Ovary (tissue), 9 donors: ENCODE data around the gene KNOP1. TPM values are rescaled to one million over a fixed set of nuclear protein-coding genes. Genes with fewer than 3 reads are reported as not detected.

Experiments used
- DNase-seq, 5 donors: peaks; one replicate each; pipeline ENCODE4 v3.0.0-alpha.2; 2019 to 2020
- H3K27ac ChIP-seq, 2 donors: fragments of 200-600 bp; one replicate each; pipeline versions ENCODE4 v1.5.1 to v1.8.0; 2019 to 2022
- H3K27me3 ChIP-seq: fragments of 200-600 bp; one replicate; pipeline ENCODE4 v1.8.0; 2022
- H3K36me3 ChIP-seq: fragments of 200-600 bp; sonication (generic); one replicate; pipeline ENCODE4 v1.5.1; 2019
- H3K4me1 ChIP-seq: one replicate; pipeline ENCODE4 v1.8.1; 2013; ENCODE audit warnings: mild to moderate bottlenecking, moderate library complexity; ENCODE audit not compliant: insufficient read depth
- H3K4me3 ChIP-seq: fragments of 200-600 bp; sonication (generic); one replicate; pipeline ENCODE4 v1.5.1; 2017
- H3K9me3 ChIP-seq, 2 donors: fragments of 200-600 bp in 1 of 2; sonication (generic) in 1 of 2; one replicate each; pipeline versions ENCODE4 v1.5.1 to v1.8.1; 2013 to 2019; ENCODE audit warnings: mild to moderate bottlenecking in 1 of 2, moderate library complexity in 1 of 2
- CTCF ChIP-seq, 3 donors: fragments of 450-650 bp in 2 of 3; fragments of 200-600 bp in 1 of 3; IDR thresholded peaks; one replicate each; pipeline versions ENCODE4 v1.5.1 to v1.8.0; 2016 to 2022; ENCODE audit warnings: antibody characterized with exemption in 3 of 3, mild to moderate bottlenecking in 1 of 3
- EP300 ChIP-seq: sonication (generic); formaldehyde crosslinking; IDR thresholded peaks from one replicate; pipeline ENCODE4 v1.6.1; 2017; ENCODE audit warnings: antibody characterized with exemption
- POLR2A ChIP-seq: fragments of 450-650 bp; IDR thresholded peaks from one replicate; pipeline ENCODE4 v1.6.1; 2017; ENCODE audit warnings: antibody characterized with exemption, mild to moderate bottlenecking, moderate library complexity
- whole genome bisulfite sequencing, 3 donors: extraction: QIAGEN DNeasy Blood & Tissue Kit in 1 of 3; methylation state at CpG; one replicate each; pipeline versions ENCODE4 v1.1.5 to v1.1.7; 2013 to 2017; 5-methylcytosine and 5-hydroxymethylcytosine counted together
- intact Hi-C, 4 donors: fragments of 100-400 bp; cut with DNase I; formaldehyde crosslinking; loops; one replicate each; pipeline versions ENCODE4 v1.11.0 to v1.15.1; 2022 to 2023
- polyA plus RNA-seq, 2 donors: library from polyadenylated mRNA; stranded (reverse); fragments of 200-250 nt in 1 of 2; fragments of 350-450 nt in 1 of 2; fragmentation: Illumina TruSeq in 1 of 2; extraction: RNeasy Lipid Tissue Mini Kit (QIAGEN cat#74804) in 1 of 2; gene quantifications; one replicate each; pipeline ENCODE4 v1.2.3, GENCODE V29; 2013 to 2014
- total RNA-seq, 7 donors: library from RNA; depleted of rRNA in 2 of 7; stranded (reverse); fragments of >200 nt in 2 of 7; fragmentation: NEBNext Ultra II Directional in 3 of 7; extraction: Animal tissue kit (Norgen Biotek cat#: 25700) in 3 of 7; gene quantifications; one replicate each; pipeline versions ENCODE4 v1.1.0 to v1.2.4, GENCODE V29; 2016 to 2023
- donor health status: DM: no; HTN: no; CAD: no; lungs with moderate emphysema.
- donor health status: DM: no; HTN: no; CAD: no.
- donor health status: Bipolar disorder and iron deficiency.
- donor health status: DM: yes; HTN: yes; CAD: no.
- donor health status: DM: no; HTN: no; CAD: no.
- donor health status: DM: yes; HTN: yes; CAD: no.

The KNOP1 gene
- total and polyA plus RNA-seq, 9 donors, result 6.4 to 29.9 (median 17.0) TPM

DNA sequence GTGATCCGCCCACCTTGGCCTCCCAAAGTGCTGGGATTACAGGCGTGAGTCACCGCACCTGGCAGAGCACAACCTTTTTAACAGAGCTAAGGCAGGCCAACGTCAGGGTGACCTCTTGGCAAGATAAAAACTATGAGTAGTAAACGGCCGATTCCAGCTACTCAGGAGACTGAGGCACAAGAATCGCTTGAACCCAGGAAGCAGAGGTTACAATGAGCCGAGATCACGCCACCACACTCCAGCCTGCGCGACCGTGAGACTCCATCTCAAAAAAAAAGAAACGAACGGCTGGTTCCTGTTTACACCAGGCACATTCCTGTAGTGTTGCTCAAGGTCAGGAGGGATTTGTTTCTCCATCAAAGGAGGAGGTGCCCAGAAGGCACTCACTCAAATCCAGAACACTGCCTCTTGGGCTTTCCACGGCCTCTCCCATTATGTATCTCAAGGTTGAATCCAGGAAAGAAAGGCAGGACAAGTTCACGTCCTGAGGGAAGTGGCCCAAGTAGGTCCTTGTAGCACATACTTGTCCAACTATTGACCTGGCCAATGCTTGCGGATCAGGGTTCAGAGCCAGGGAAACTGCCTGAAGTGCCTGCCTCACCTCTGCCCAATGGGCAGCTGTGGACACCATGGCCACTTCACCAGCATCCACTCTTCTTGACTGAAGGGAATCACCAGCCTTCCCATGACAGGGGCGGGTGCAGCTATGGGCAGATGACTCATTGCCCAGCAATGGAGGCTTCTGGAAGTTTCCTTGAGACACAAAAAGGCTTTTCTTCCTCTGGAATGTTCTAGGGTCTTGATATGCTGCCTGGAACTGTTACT lies 13.5 kb downstream of the KNOP1 start:
- DNase-seq, result peak in 4 of 5 donors; percentile 43 to 62 (median 52)
- H3K4me1 ChIP-seq, result peaks cover 20% of the 10 kb centered on the region
- TF ChIP-seq POLR2A, result no peak
- no peak for TF ChIP-seq CTCF (IDR thresholded peaks at IDR 0.05)
- TF ChIP-seq EP300, result no peak

DNA sequence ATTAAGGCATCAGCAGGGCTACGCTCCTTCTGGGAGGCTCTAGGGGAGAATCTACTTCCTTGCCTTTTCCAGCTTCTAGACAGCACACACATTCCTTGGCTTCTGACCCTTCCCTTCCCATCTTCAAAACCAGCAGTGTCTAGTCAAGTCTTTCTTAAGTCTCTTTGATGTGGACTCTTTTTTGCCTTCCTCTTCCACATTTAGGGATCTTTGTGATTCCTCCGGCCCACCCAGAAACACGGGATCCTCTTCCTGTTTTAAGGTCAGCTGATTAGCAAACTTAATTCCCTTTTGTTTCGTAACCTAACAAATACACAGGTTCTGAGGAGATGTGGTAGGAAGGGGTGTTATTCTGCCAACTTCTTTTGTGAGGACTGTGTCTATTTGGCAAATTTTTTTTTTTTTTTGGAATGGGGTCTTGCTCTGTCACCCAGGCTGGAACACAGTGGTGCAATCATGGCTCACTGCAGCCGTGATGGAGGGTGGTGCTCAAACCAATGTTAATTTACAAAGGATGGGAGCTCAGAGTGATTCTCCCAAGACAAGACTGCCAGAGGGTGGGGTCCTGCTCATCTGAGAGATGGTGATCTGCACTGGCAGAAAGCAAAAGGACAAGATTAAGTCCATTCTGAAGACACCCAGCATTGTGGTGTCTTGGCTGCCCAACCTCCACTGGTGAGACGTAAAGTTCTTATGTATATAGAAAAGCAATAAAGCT lies 14.7 kb downstream of the KNOP1 start:
- Histone ChIP-seq H3K36me3 (no peaks in the 10 kb centered on the region), H3K9me3 (no peaks in the 10 kb centered on the region), H3K4me1 (peaks cover 32% of the 10 kb centered on the region), H3K27ac (peak overlapping the region in 1 of 2 donors; percentile 84), H3K27me3 (no peaks in the 10 kb centered on the region), H3K4me3 (no peak overlapping the region)
- WGBS, 3 donors, result 89 to 90% (median 90%) methylated on average over 6 of the region's 6 CpGs
- TF ChIP-seq CTCF (IDR thresholded peaks at IDR 0.05) (no peak), EP300 (no peak), POLR2A (no peak)
- no peak for DNase-seq
- intact Hi-C loops, result loop anchor here in 1 of 4 donors (10.0 kb wide), 1 partner anchor 89 kb away; no protein-coding TSS in a partner anchor

More for the DNA sequence above, 13.5 kb downstream of the KNOP1 start:
- Histone ChIP-seq H3K36me3 (no peaks in the 10 kb centered on the region), H3K9me3 (no peaks in the 10 kb centered on the region), H3K4me3 (no peak overlapping the region), H3K27ac (peak overlapping the region; percentile 63 to 84), H3K27me3 (no peaks in the 10 kb centered on the region)
- intact Hi-C loops, result loop anchor here in 1 of 4 donors (10.0 kb wide), 1 partner anchor 90 kb away; no protein-coding TSS in a partner anchor
- WGBS, 3 donors, result 15 to 58% (median 22%) methylated on average over 18 of the region's 18 CpGs

GRCh38 chr16:19701091-19701490 lies 16.9 kb downstream of the KNOP1 start:
- H3K4me3 ChIP-seq, result no peak overlapping the region
- H3K9me3 ChIP-seq, result no peaks in the 10 kb centered on the region
- WGBS, 3 donors, result 28 to 49% (median 32%) methylated on average over 3 of the region's 3 CpGs
- H3K36me3 ChIP-seq, result no peaks in the 10 kb centered on the region
- no peak for TF ChIP-seq CTCF (IDR thresholded peaks at IDR 0.05)
- peaks cover 47% of the 10 kb centered on the region for H3K4me1 ChIP-seq
- H3K27ac ChIP-seq, result peak overlapping the region in 1 of 2 donors; percentile 58
- DNase-seq, result no peak
- no peaks in the 10 kb centered on the region for H3K27me3 ChIP-seq
- intact Hi-C loops, result loop anchor here in 1 of 4 donors (10.0 kb wide), 1 partner anchor 86 kb away; no protein-coding TSS in a partner anchor

DNA sequence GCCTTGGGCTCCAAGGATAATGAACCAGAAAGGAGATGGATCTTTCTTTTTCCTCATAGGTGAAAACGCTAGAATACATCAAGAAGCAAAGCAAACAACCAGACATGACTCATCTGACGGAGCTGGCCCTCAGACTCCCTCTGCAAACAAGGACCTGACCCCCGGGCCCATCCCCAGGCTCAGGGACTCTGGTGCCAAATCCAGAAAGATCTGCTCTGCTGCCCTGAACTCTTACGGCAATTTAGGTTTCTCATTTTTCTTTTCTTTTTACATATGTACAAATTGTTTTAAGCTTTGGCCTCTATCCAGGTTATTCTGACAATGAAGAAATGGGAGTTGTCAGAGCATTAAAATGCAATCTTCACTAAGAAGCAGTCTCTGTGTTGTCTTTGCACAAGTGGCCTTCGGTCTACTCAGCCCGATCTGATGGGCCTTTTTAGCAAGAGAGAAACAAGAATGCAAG lies 17.7 kb downstream of the KNOP1 start:
- Histone ChIP-seq H3K9me3 (no peaks in the 10 kb centered on the region), H3K27me3 (no peaks in the 10 kb centered on the region), H3K4me3 (no peak overlapping the region), H3K4me1 (peaks cover 50% of the 10 kb centered on the region), H3K27ac (peak overlapping the region; percentile 27 to 58), H3K36me3 (no peaks in the 10 kb centered on the region)
- 6 to 12% (median 9%) methylated on average over 6 of the region's 6 CpGs for WGBS, 3 donors
- peak; percentile 51 to 66 (median 57) for DNase-seq
- TF ChIP-seq POLR2A, result no peak
- no peak for TF ChIP-seq CTCF (IDR thresholded peaks at IDR 0.05)
- TF ChIP-seq EP300, result no peak
- intact Hi-C loops, result loop anchor here in 1 of 4 donors (10.0 kb wide), 1 partner anchor 86 kb away; no protein-coding TSS in a partner anchor
